Loucy (cell line): ENCODE measurements around the gene GPR152.
"Not testable (repeated sequence)": the region's sequence is repeated elsewhere in the genome, so short reads cannot be mapped to it uniquely, and the experiment has no call there.

Source experiments
- H2AFZ ChIP-seq: fragments of 200-600 bp; sonication (generic); 2 replicates; pipeline ENCODE4 v1.6.0; 2016; ENCODE audit warnings: antibody characterized with exemption, mild to moderate bottlenecking, low read length, moderate library complexity
- H3F3A ChIP-seq: fragments of 200-600 bp; 2 replicates; pipeline ENCODE4 v1.6.0; 2016; ENCODE audit warnings: antibody characterized with exemption, low read depth, mild to moderate bottlenecking
- H3K27me3 ChIP-seq: fragments of 200-600 bp; sonication (generic); 2 replicates; pipeline ENCODE4 v1.6.1; 2014; ENCODE audit warnings: low read length, mild to moderate bottlenecking; ENCODE audit not compliant: insufficient read depth, poor library complexity, severe bottlenecking
- H3K36me3 ChIP-seq: fragments of 200-600 bp; sonication (generic); 2 replicates; pipeline ENCODE4 v1.6.1; 2016; ENCODE audit warnings: low read length; ENCODE audit not compliant: insufficient read depth
- H3K4me1 ChIP-seq: fragments of 200-600 bp; sonication (generic); 2 replicates; pipeline ENCODE4 v1.5.1; 2014; ENCODE audit warnings: low read length, mild to moderate bottlenecking; ENCODE audit not compliant: insufficient read depth, poor library complexity, severe bottlenecking
- H3K4me2 ChIP-seq: fragments of 200-600 bp; sonication (generic); 2 replicates; pipeline ENCODE4 v1.6.0; 2014; ENCODE audit warnings: antibody characterized with exemption, low read length, low read depth, mild to moderate bottlenecking; ENCODE audit not compliant: poor library complexity, severe bottlenecking
- H3K4me3 ChIP-seq: fragments of 200-600 bp; sonication (generic); 2 replicates; pipeline ENCODE4 v1.5.1; 2014; ENCODE audit warnings: low read length, mild to moderate bottlenecking, mixed read lengths; ENCODE audit not compliant: poor library complexity, severe bottlenecking
- H3K79me2 ChIP-seq: fragments of 200-600 bp; sonication (generic); 2 replicates; pipeline ENCODE4 v1.6.1; 2014; ENCODE audit warnings: low read length; ENCODE audit not compliant: insufficient read depth
- H3K9ac ChIP-seq: fragments of 200-600 bp; sonication (generic); 2 replicates; pipeline ENCODE4 v1.6.0; 2014; ENCODE audit warnings: mild to moderate bottlenecking, low read depth, low read length, moderate library complexity; ENCODE audit not compliant: poor library complexity, severe bottlenecking
- H3K9me2 ChIP-seq: fragments of 200-600 bp; sonication (generic); replicated peaks from 2 replicates; pipeline ENCODE4 v1.6.1; 2016; ENCODE audit warnings: low read depth, low read length, mixed read lengths
- H3K9me3 ChIP-seq: fragments of 200-600 bp; sonication (generic); 2 replicates; pipeline ENCODE4 v1.6.1; 2014; ENCODE audit warnings: mild to moderate bottlenecking, antibody characterized with exemption, low read length, low read depth; ENCODE audit not compliant: insufficient read depth
- H4K20me1 ChIP-seq: fragments of 200-600 bp; sonication (generic); 2 replicates; pipeline ENCODE4 v1.6.0; 2014; ENCODE audit warnings: antibody characterized with exemption, low read length, mild to moderate bottlenecking; ENCODE audit not compliant: insufficient read depth, poor library complexity, severe bottlenecking
- CTCF ChIP-seq: fragments of 200-600 bp; sonication (generic); conservative IDR thresholded peaks from 2 replicates; pipeline ENCODE4 v1.5.1; 2014; ENCODE audit warnings: mild to moderate bottlenecking, antibody characterized with exemption, low read length
- EZH2phosphoT487 ChIP-seq: fragments of 200-600 bp; IDR thresholded peaks from 2 replicates; pipeline ENCODE4 v1.6.1; 2018; ENCODE audit warnings: antibody characterized with exemption, mild to moderate bottlenecking, moderate library complexity, borderline replicate concordance

The GPR152 gene

GRCh38 chr11:67429722-67430121, 22.8 kb downstream of the GPR152 start:
- H3K79me2 ChIP-seq = peaks cover 59% of the 10 kb centered on the region
- no peak for TF ChIP-seq CTCF
- TF ChIP-seq EZH2phosphoT487 = no peak
- no peak overlapping the region for H3K9ac ChIP-seq
- no peaks in the 10 kb centered on the region for H3K9me3 ChIP-seq
- H3F3A ChIP-seq = peaks cover 5% of the 10 kb centered on the region; the same call in 1 of the 2 replicates
- peak overlapping the region; percentile 79 for H3K4me3 ChIP-seq
- H3K36me3 ChIP-seq = peaks cover 9% of the 10 kb centered on the region; the same call in 1 of the 2 replicates
- H3K27me3 ChIP-seq = no peaks in the 10 kb centered on the region
- peak overlapping the region; percentile 97 for H3K4me2 ChIP-seq
- peaks cover 37% of the 10 kb centered on the region for H3K4me1 ChIP-seq
- H2AFZ ChIP-seq = no peak overlapping the region
- H4K20me1 ChIP-seq = peaks cover 38% of the 10 kb centered on the region
- no peaks in the 10 kb centered on the region for H3K9me2 ChIP-seq

GRCh38 chr11:67429038-67429668, 23.4 kb downstream of the GPR152 start:
- Histone ChIP-seq H3F3A (peaks cover 5% of the 10 kb centered on the region; the same call in 1 of the 2 replicates), H3K27me3 (no peaks in the 10 kb centered on the region)

GRCh38 chr11:67428052-67429001, 24.2 kb downstream of the GPR152 start, which contains the start of gene RPS6KB2:
Gene RPS6KB2, plus strand, starts transcription at chr11:67428494. Its CDS starts 52 bp downstream, at chr11:67428546.
- Histone ChIP-seq H3K9me2 (no peaks in the 10 kb centered on the region), H4K20me1 (peaks cover 24% of the 10 kb centered on the region), H3K36me3 (no peaks in the 10 kb centered on the region), H2AFZ (peak within 1 kb of the TSS; percentile 63), H3K4me1 (peaks cover 29% of the 10 kb centered on the region), H3K79me2 (peaks cover 45% of the 10 kb centered on the region), H3K27me3 (no peaks in the 10 kb centered on the region), H3K9me3 (no peaks in the 10 kb centered on the region), H3K9ac (peak within 1 kb of the TSS; percentile 85), H3K4me3 (peak within 1 kb of the TSS; percentile 79), H3F3A (peaks cover 5% of the 10 kb centered on the region; the same call in 1 of the 2 replicates), H3K4me2 (peak within 1 kb of the TSS; percentile 97)
- TF ChIP-seq EZH2phosphoT487 (no peak), CTCF (no peak)

More at GRCh38 chr11:67429038-67429668, 23.4 kb downstream of the GPR152 start:
- Histone ChIP-seq H3K4me2 (peak overlapping the region; percentile 97), H3K4me3 (peak overlapping the region; percentile 79), H3K9me2 (no peaks in the 10 kb centered on the region), H3K4me1 (peaks cover 37% of the 10 kb centered on the region), H3K79me2 (peaks cover 53% of the 10 kb centered on the region), H3K9me3 (no peaks in the 10 kb centered on the region), H4K20me1 (peaks cover 33% of the 10 kb centered on the region), H2AFZ (no peak overlapping the region), H3K9ac (peak overlapping the region; percentile 85), H3K36me3 (peaks cover 3% of the 10 kb centered on the region; the same call in 1 of the 2 replicates)
- TF ChIP-seq CTCF = no peak
- TF ChIP-seq EZH2phosphoT487 = no peak

- H3K79me2 ChIP-seq = peaks cover 36% of the 10 kb centered on the region
Observed at GRCh38 chr11:67427364-67427859, 25.1 kb downstream of the GPR152 start.

More at GRCh38 chr11:67427364-67427859, 25.1 kb downstream of the GPR152 start:
- H3K9me3 ChIP-seq, H3K9me2 ChIP-seq, H3K36me3 ChIP-seq, H2AFZ ChIP-seq, H3F3A ChIP-seq, H3K27me3 ChIP-seq: not testable (repeated sequence)
- Histone ChIP-seq H3K4me1 (peaks cover 31% of the 10 kb centered on the region), H3K4me3 (peak overlapping the region; percentile 79), H4K20me1 (peaks cover 15% of the 10 kb centered on the region), H3K9ac (peak overlapping the region; percentile 85), H3K4me2 (peak overlapping the region; percentile 78)
